ENCODE results near the gene MGST2.

GRCh38 chr4:139630991-139631390, 34.6 kb upstream of the MGST2 start:
- TF ChIP-seq CTCF (IDR thresholded peaks at IDR 0.05; ENCODE audit: insufficient read depth, low read length, poor library complexity, severe bottlenecking): no peak
- no peak for TF ChIP-seq EZH2phosphoT487 (conservative IDR thresholded peaks at IDR 0.05; ENCODE audit: low read length)

All from SU-DHL-6 (cell line).